Trophoblast cell (in vitro differentiated cells and primary cell): ENCODE results near the gene MTFR2.

ENCODE experiments used
- DNase-seq, 2 donors: peaks; one replicate each; pipeline ENCODE4 v3.0.0-alpha.2; 2016
- H2AFZ ChIP-seq: 2 replicates; pipeline ENCODE4 v1.6.1; 2013; ENCODE audit warnings: low read length, moderate library complexity, mild to moderate bottlenecking; ENCODE audit not compliant: insufficient read depth, poor library complexity
- H2AK5ac ChIP-seq: 2 replicates; pipeline ENCODE4 v1.6.1; 2013; ENCODE audit warnings: mild to moderate bottlenecking, low read length
- H2BK120ac ChIP-seq: 2 replicates; pipeline ENCODE4 v1.6.1; 2013; ENCODE audit warnings: low read length, mild to moderate bottlenecking, moderate library complexity; ENCODE audit not compliant: insufficient read depth, poor library complexity
- H2BK12ac ChIP-seq: 2 replicates; pipeline ENCODE4 v1.6.1; 2013; ENCODE audit warnings: mild to moderate bottlenecking, low read length, moderate library complexity
- H2BK5ac ChIP-seq: 2 replicates; pipeline ENCODE4 v1.6.1; 2013; ENCODE audit warnings: low read length, low read depth, moderate library complexity, mild to moderate bottlenecking; ENCODE audit not compliant: poor library complexity
- H3K14ac ChIP-seq: 2 replicates; pipeline ENCODE4 v1.6.1; 2013; ENCODE audit warnings: mild to moderate bottlenecking, low read length
- H3K18ac ChIP-seq: 2 replicates; pipeline ENCODE4 v1.6.1; 2013; ENCODE audit warnings: mild to moderate bottlenecking, low read length
- H3K23ac ChIP-seq: 2 replicates; pipeline ENCODE4 v1.6.1; 2013; ENCODE audit warnings: low read length
- H3K27ac ChIP-seq: 2 replicates; pipeline ENCODE4 v1.5.1; 2013; ENCODE audit warnings: low read depth, mild to moderate bottlenecking, inconsistent platforms, low read length, moderate library complexity
- H3K27me3 ChIP-seq: 2 replicates; pipeline ENCODE4 v1.6.1; 2013; ENCODE audit warnings: inconsistent platforms, mild to moderate bottlenecking, low read length, moderate library complexity; ENCODE audit not compliant: insufficient read depth
- H3K36me3 ChIP-seq, 2 experiments: 1 replicate in 1 of 2; 2 replicates in 1 of 2; pipeline ENCODE4 v1.6.1; 2013; ENCODE audit warnings: low read length in 2 of 2, mild to moderate bottlenecking in 2 of 2, moderate library complexity in 1 of 2; ENCODE audit not compliant: insufficient read depth in 2 of 2, control insufficient read depth in 1 of 2
- H3K4ac ChIP-seq: 2 replicates; pipeline ENCODE4 v1.6.1; 2013; ENCODE audit warnings: low read depth, mild to moderate bottlenecking, low read length, moderate library complexity
- H3K4me1 ChIP-seq, 2 experiments: 1 replicate in 1 of 2; 2 replicates in 1 of 2; pipeline ENCODE4 v1.6.1; 2013; ENCODE audit warnings: low read length in 2 of 2, mild to moderate bottlenecking in 2 of 2, moderate library complexity in 1 of 2; ENCODE audit not compliant: insufficient read depth in 2 of 2, control insufficient read depth in 1 of 2
- H3K4me2 ChIP-seq: 2 replicates; pipeline ENCODE4 v1.6.1; 2013; ENCODE audit warnings: inconsistent platforms, mild to moderate bottlenecking, low read length, moderate library complexity
- H3K4me3 ChIP-seq: 2 replicates; pipeline ENCODE4 v1.5.1; 2013; ENCODE audit warnings: mild to moderate bottlenecking, low read depth, low read length, inconsistent platforms
- H3K79me1 ChIP-seq: one replicate; pipeline ENCODE4 v1.6.1; 2013; ENCODE audit warnings: low read length
- H3K79me2 ChIP-seq: 2 replicates; pipeline ENCODE4 v1.6.1; 2013; ENCODE audit warnings: low read length, mild to moderate bottlenecking; ENCODE audit not compliant: control insufficient read depth, insufficient read depth, poor library complexity
- H3K9ac ChIP-seq: 2 replicates; pipeline ENCODE4 v1.6.1; 2013; ENCODE audit warnings: mild to moderate bottlenecking, low read length
- H3K9me3 ChIP-seq: 2 replicates; pipeline ENCODE4 v1.6.1; 2013; ENCODE audit warnings: low read depth, mild to moderate bottlenecking, control low read depth, inconsistent platforms, low read length; ENCODE audit not compliant: insufficient read depth
- H4K12ac ChIP-seq: 2 replicates; pipeline ENCODE4 v1.6.1; 2013; ENCODE audit warnings: low read depth, mild to moderate bottlenecking, low read length, moderate library complexity
- H4K8ac ChIP-seq: 2 replicates; pipeline ENCODE4 v1.6.1; 2013; ENCODE audit warnings: low read depth, mild to moderate bottlenecking, low read length, moderate library complexity
- H4K91ac ChIP-seq: one replicate; pipeline ENCODE4 v1.6.1; 2013; ENCODE audit warnings: low read depth, mild to moderate bottlenecking, low read length, moderate library complexity
- WGBS: extraction: QIAGEN DNeasy Blood & Tissue Kit; methylation state at CpG from one replicate; pipeline ENCODE4 v1.1.7; 2013; ENCODE audit warnings: missing lambda C conversion rate; ENCODE audit not compliant: insufficient read length, insufficient coverage; ENCODE audit errors: extremely low coverage; 5-methylcytosine and 5-hydroxymethylcytosine counted together

The MTFR2 gene

DNA sequence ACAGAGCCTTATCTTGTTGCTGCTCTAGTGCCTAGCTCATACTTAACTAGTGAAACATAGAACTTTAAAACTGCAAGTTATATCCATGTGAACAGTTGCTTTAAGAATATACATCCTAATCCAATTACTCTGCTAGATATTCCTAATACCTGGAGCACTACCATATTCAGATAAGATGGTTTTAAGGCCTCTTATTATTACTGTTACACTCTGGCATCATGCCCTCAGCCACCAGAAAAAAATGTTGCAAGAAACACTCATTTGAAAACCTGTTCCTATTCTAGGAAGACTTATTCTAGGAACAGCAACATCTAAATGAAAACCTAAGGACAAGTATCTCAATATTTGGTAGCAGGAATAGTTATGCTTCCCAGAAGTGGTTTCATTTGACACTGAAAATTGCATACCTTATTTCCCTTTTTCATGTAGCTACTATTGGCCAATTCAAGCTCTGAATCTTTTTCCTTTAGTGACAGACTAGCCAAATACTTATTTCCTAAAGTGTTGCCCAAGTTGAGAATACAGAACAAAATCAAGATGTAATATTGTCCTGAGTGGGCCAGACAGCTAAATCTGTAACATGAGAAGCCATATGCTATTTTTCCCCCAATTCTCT lies 4.8 kb upstream of the MTFR2 start:
- Histone ChIP-seq H2BK120ac (no peak overlapping the region), H3K4me3 (no peak overlapping the region), H3K79me1 (no peaks in the 10 kb centered on the region), H3K4me1 (no peaks in the 10 kb centered on the region), H3K4ac (no peak overlapping the region), H3K18ac (no peak overlapping the region), H3K9ac (no peak overlapping the region), H2AK5ac (no peak overlapping the region), H3K36me3 (peaks cover 0 to 4% of the 10 kb centered on the region in 2 experiments), H4K91ac (no peak overlapping the region), H3K4me2 (no peak overlapping the region), H3K27ac (no peak overlapping the region), H4K12ac (no peak overlapping the region), H3K14ac (no peak overlapping the region), H3K79me2 (no peaks in the 10 kb centered on the region), H2AFZ (no peak overlapping the region), H2BK12ac (no peak overlapping the region), H4K8ac (no peak overlapping the region), H3K9me3 (no peaks in the 10 kb centered on the region), H3K27me3 (no peaks in the 10 kb centered on the region), H2BK5ac (no peak overlapping the region), H3K23ac (no peak overlapping the region)
- DNase-seq: no peak

GRCh38 chr6:136253734-136254133 lies 3.6 kb upstream of the MTFR2 start:
- H3K27me3 ChIP-seq: no peaks in the 10 kb centered on the region
- H3K4me2 ChIP-seq: no peak overlapping the region
- peaks cover 0 to 3% of the 10 kb centered on the region in 2 experiments for H3K4me1 ChIP-seq
- DNase-seq: no peak
- H3K23ac ChIP-seq: no peak overlapping the region
- no peak overlapping the region for H3K4me3 ChIP-seq
- no peak overlapping the region for H4K91ac ChIP-seq
- no peaks in the 10 kb centered on the region for H3K79me2 ChIP-seq
- H2AK5ac ChIP-seq: no peak overlapping the region
- H2AFZ ChIP-seq: no peak overlapping the region
- no peaks in the 10 kb centered on the region for H3K79me1 ChIP-seq
- no peak overlapping the region for H2BK5ac ChIP-seq
- H3K14ac ChIP-seq: no peak overlapping the region
- no peak overlapping the region for H4K12ac ChIP-seq
- no peak overlapping the region for H2BK12ac ChIP-seq
- H3K4ac ChIP-seq: no peak overlapping the region
- no peak overlapping the region for H2BK120ac ChIP-seq
- H3K9me3 ChIP-seq: no peaks in the 10 kb centered on the region
- no peak overlapping the region for H3K27ac ChIP-seq
- no peak overlapping the region for H3K9ac ChIP-seq
- peaks cover 0 to 4% of the 10 kb centered on the region in 2 experiments for H3K36me3 ChIP-seq
- no peak overlapping the region for H3K18ac ChIP-seq
- no peak overlapping the region for H4K8ac ChIP-seq
- no CpG with 5 or more reads among the region's 6 CpGs for WGBS

DNA sequence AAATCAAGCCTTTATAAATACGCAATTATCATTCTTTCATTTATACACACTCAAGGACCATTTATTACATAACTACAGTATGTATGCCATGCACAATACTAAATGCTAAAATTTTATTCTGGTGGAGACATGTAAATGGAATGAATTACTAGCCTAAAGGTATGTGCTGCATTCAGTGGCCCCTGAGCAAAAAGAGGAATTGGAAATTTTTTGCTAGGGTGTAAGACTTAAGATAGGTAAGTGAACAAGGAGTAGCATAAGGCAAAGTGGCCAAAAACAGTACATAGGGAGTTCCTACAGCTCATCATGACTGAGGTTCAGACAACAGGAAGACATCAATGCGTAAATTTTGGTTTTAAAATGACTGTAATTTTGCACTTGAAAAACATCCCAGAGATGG lies 2.3 kb upstream of the MTFR2 start:
- Histone ChIP-seq H3K4ac (no peak overlapping the region), H3K79me1 (no peaks in the 10 kb centered on the region), H3K14ac (no peak overlapping the region), H3K4me1 (peaks cover 0 to 3% of the 10 kb centered on the region in 2 experiments), H3K4me3 (no peak overlapping the region), H3K27ac (no peak overlapping the region), H2AK5ac (no peak overlapping the region), H4K91ac (no peak overlapping the region), H2BK120ac (no peak overlapping the region), H3K9ac (no peak overlapping the region), H3K4me2 (no peak overlapping the region), H4K12ac (no peak overlapping the region), H3K9me3 (no peaks in the 10 kb centered on the region), H3K18ac (no peak overlapping the region), H2BK12ac (no peak overlapping the region), H2BK5ac (no peak overlapping the region), H3K27me3 (no peaks in the 10 kb centered on the region), H3K23ac (no peak overlapping the region), H4K8ac (no peak overlapping the region), H3K79me2 (no peaks in the 10 kb centered on the region), H2AFZ (no peak overlapping the region), H3K36me3 (peaks cover 0 to 4% of the 10 kb centered on the region in 2 experiments)
- WGBS: no CpG with 5 or more reads among the region's 2 CpGs
- DNase-seq: peak in 1 of 2 donors; percentile 48

DNA sequence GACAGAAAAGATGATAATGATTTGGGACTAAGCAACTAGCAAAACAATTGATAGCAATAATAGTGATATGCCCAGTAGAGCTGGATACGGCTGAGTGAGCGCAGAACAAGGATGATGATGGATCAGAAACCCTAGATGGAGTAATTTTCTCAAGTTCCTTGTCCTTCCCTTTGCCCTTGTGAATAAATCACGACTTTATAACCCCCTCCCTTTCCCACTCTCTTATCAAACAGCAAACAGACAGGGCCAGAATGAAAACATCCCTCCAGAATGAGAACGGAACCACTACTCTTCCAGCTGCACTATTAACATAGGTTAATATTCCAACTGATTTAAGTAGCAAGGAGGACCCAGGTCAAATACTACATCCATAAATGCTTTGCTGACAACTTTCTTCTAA lies 1.3 kb upstream of the MTFR2 start:
- peaks cover 0 to 3% of the 10 kb centered on the region in 2 experiments for H3K4me1 ChIP-seq
- no peaks in the 10 kb centered on the region for H3K79me1 ChIP-seq
- H3K27ac ChIP-seq: no peak overlapping the region
- no peaks in the 10 kb centered on the region for H3K79me2 ChIP-seq
- no peak for DNase-seq
- H2BK5ac ChIP-seq: no peak overlapping the region
- no peak overlapping the region for H3K4ac ChIP-seq
- H3K4me2 ChIP-seq: no peak overlapping the region
- H2AFZ ChIP-seq: no peak overlapping the region
- no peak overlapping the region for H4K12ac ChIP-seq
- H4K91ac ChIP-seq: no peak overlapping the region
- peaks cover 0 to 4% of the 10 kb centered on the region in 2 experiments for H3K36me3 ChIP-seq
- no CpG with 5 or more reads among the region's 4 CpGs for WGBS
- H2BK120ac ChIP-seq: no peak overlapping the region
- no peak overlapping the region for H2AK5ac ChIP-seq
- no peak overlapping the region for H4K8ac ChIP-seq
- no peak overlapping the region for H2BK12ac ChIP-seq
- H3K14ac ChIP-seq: no peak overlapping the region
- H3K9ac ChIP-seq: no peak overlapping the region
- no peaks in the 10 kb centered on the region for H3K27me3 ChIP-seq
- H3K4me3 ChIP-seq: no peak overlapping the region
- no peak overlapping the region for H3K23ac ChIP-seq
- no peaks in the 10 kb centered on the region for H3K9me3 ChIP-seq
- H3K18ac ChIP-seq: no peak overlapping the region
